ENCODE data around the gene SLX4IP.
"Not testable (repeated sequence)": the region's sequence is repeated elsewhere in the genome, so short reads cannot be mapped to it uniquely, and the experiment has no call there.

The SLX4IP gene

DNA sequence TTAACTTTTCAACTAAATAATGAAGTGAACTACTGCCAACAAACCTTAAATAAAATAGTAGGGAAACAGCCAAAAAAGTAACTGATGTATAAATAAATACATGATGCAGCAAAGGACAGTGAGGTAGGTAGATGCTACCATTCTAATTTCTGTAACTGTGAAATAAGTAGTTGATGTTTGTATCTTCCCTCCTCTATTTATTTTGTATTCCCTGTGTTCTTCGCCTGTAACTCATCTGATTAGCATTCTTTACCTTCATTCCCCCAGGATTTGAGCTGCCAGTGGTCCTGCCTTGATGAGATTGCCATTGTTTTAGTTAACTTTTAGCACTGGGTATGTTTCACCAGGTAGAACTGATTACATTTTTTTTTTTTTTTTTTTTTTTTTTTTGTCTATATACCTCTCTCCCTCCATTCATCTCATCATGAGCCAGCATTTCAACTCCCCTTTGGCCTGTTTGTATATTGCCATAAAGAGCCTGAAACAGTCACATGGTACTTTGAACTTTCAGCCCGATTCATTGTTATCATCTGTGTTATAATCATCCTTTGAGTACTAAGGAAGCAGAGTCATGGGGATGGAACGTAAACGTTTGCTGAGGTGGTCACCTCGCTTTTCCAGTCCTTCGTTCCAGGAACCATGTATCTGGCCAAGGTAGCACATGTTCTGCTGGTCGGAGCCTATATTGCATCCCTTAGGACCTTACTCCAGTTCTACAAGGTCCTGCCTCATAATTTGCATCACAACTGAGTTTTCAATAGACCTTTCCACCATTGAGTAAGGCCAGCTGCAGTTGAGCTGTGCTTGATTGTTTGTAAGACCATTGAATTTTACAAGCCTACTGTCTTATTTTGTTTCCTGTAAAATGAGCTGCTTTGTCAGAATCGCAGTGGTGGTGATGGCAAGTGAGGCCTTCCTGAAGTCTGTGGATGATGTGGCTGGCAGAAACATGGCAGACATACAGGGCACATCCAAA lies 131.1 kb downstream of the SLX4IP start:
- in situ Hi-C loops (cut with MboI; ENCODE audit: low sequenced_read_pairs), result no loop called here

DNA sequence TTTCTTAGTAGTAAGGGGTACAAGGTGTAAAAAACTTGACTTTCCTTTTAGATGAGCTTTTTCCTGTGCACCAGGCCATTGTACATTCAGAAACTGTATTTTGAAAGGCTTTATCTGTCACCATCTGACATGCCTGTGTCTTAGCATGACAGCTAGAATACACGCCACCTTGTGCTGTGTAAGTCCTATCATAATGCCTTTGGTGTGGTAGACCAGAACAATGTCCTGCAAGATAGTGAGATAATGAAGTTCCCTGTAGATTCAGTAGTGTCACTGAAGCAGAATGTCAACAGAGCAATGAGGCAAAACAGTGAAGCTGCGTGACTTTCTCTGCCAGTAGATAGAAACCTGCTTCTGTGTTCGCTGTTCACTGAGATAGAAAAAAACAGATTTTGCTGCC lies 132.9 kb downstream of the SLX4IP start:
- in situ Hi-C loops (cut with MboI; ENCODE audit: low sequenced_read_pairs), result no loop called here

DNA sequence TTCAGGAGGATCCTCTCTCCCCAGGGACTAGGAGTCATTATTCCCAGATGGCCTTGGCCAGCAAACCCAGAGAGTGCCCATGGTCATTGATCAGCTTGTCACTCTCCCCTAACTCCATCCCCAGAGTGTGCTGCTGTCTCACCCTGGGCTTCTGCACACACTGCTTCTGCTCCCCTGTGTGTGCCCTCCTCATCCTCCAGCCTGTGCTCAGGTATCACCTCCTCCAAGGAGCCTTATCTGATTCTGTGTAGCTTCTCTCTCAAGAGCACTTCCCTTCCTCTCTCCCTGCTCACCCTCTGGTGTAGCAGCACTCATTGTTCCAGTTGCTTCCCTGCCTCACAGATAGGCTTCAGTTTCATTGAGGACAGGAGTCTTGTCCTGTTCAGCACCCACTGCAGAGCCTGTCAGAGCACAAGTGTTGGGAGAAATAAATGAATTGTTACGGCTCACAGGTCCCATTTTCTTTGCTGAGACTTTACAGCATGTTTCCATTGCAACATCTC lies 136.3 kb downstream of the SLX4IP start:
- in situ Hi-C loops (cut with MboI; ENCODE audit: low sequenced_read_pairs), result no loop called here

DNA sequence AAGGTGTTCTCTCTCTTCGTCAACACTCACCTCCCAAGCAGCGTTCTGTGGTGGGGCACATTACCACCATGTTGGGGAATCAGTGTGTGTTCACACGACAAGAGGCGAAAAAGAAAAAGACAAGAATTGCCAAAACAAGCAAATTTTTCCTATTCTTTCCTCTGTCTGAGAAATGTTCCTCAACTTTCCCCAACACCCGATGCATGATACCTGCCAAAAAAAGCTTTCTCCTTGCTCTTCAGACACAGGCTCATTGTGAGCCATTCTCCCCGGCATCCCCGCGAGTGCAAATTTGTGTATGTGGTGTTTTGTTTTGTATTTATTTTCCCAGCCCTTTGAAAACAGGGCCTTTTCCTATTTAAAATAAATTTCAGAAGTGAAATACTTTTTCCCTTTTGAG lies 137.7 kb downstream of the SLX4IP start:
- in situ Hi-C loops (cut with MboI; ENCODE audit: low sequenced_read_pairs), result no loop called here

DNA sequence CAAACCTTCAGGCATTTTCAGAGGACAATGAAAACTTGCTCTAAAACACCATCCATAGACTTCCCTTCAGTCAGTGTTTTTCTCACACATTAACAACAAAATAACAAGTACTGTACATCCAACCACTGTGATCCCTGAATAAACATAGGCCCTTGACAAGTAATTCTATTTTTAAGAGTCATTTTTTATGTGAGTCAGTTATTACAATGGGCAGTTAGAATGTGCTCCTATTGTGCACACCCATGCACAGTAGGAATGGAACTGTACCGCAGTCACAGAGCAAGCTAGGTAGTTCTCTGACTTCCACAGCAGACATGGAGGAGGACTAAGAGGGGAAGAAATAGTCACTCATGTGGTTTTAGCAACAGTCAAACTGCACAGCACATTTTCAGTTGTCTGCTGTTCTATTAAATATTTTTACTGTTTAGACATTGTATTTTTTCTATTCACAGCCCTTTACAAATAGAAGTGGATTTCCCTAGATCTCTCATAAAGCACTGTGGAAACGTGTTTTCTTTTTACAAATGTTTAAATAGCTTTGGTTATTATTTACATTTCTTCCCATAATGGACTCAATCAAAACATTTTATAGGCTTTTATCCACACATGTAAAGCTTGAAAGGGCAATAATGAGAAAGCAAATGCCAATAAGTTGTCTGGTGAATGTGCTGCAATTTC lies 138.3 kb downstream of the SLX4IP start:
- in situ Hi-C loops (cut with MboI; ENCODE audit: low sequenced_read_pairs), result no loop called here

DNA sequence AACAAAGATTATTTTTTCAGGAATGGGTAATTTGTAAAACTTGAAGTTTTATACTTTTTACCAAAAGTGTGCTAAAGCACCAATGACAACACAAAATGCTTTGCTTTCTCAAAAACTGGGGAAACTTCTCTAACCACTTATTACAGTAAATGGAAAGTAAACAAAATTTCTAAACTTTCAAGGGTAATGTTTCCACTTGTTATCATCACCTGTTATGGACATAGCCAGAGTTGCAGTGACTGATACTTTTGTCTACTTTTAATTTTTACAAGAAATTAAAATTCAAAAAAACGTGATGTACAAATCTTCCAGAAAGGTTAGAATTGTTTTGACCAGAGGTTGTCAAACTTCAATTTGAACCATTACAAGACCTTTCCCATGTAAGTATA lies 138.8 kb downstream of the SLX4IP start:
- in situ Hi-C loops (cut with MboI; ENCODE audit: low sequenced_read_pairs), result no loop called here

DNA sequence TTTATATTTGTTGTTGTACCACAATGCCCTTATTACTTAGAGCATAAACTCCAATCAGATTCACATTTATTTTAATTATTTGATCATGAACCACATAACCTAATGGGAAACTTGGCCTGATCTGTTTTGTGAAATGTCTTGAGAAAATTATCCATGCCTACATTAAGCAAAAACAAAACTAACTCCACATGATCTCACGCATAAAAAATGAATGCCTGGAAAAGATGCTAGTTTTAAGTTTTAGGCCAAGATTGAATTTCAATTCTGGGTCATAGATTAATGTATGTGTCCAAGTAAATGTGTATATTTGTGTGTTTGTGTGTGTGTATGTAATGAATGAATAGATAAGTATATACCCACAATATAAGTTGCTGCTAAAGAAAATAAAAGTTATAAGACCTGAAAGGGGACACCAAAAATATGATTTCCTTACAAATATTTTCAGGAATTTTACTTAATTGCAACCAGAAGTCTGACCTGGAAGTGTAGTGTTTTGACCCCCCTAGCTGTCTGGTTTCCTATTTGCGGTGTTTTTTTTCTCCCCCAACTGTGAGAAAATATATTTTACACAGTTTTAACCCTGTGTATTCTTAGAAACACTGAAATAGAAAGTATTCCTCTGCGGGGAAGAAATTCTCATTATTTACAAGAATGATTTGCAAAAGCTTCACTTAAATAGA lies 141.4 kb downstream of the SLX4IP start:
- in situ Hi-C loops (cut with MboI; ENCODE audit: low sequenced_read_pairs), result no loop called here

DNA sequence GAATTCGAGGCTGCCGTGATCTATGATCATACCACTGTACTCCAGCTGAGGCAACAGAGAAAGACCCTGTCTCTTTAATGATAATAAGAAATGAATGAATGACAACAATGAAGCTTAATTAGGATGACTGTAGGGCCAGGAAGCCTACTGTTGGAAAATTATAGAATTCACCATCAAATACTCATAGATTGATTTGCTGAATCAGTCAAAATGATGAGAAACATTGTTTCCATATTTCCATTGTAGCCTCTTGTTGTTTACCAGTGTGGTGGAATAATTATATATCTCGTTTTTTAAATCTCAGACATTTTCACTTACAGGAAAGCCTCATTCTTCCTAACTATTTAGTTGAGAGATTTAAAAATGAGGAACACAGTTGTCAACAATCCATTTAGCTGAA lies 142.5 kb downstream of the SLX4IP start:
- in situ Hi-C loops (cut with MboI; ENCODE audit: low sequenced_read_pairs), result no loop called here

DNA sequence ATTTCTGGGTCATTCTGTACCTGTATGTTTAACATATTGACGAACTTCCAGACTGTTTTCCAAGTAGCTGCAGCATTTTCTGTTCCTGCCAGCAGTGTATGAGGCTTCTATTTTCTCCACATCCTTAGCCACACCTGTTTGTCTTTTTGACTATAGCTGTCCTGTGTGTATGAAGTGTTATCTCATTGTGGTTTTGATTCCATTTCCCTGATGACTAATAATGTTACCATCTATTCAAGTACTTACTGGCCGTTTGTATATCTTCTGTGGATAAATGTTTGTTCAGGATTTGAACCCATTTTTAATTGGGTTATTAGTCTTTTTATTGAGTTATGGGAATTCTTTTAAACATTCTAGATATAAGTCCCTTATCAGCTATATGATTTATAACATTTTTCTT lies 143.5 kb downstream of the SLX4IP start:
- in situ Hi-C loops (cut with MboI; ENCODE audit: low sequenced_read_pairs), result no loop called here

DNA sequence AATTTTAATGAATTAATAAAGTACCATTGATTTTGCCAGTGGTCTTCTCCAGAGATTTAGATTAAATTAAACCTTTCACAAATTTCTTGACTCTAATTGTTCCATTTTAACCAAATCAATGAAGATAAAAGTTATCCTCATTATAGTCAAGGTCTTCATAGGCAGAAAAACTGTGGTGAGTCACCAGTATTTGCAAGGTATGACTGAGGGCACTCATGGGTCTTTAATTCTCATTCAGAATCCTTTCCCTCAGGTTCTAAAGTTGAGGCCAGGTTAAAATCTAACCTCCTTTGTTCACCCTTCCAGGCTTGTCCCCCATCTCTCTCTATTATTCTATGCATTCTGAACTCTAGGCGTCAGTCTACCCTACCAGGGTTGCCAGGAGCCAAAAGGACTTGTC lies 144.8 kb downstream of the SLX4IP start:
- in situ Hi-C loops (cut with MboI; ENCODE audit: low sequenced_read_pairs), result no loop called here

DNA sequence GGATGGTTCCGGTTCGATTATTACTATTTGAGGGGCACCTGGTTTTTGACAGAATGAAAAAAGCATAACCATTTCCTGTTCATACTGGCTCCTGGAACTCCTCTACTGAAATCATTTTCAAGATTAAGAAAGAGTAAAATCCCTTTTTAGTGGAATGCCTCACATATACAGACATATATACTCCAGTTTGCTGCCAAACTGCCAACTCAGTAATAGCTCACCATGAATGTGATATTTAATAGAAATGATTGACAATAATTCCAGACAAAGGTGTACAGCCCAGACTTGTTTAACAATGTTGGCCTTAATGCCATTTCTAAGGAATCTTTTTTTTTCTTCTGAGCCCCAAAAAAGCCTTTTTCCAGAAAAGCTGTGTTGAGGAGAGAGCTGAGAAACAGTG lies 145.6 kb downstream of the SLX4IP start:
- in situ Hi-C loops (cut with MboI; ENCODE audit: low sequenced_read_pairs), result no loop called here

DNA sequence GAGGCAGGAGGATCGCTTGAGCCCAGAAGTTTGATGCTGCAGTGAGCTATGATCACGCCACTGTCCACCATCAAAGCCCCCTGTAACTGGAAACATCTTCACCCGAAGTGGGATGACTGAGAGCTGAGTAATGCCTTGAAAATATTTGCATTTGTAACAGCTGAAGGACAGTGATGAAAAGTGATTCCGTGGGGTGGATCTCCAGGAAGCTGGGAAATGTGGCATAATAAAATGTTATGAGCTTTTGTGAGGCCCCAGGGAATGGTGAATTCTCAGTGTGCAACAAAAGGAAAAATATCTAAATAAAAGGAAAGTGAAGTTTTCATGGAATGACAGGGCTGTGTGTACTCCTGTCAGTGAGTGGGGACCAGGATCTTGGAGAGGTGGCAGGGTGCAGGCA lies 146.7 kb downstream of the SLX4IP start:
- in situ Hi-C loops (cut with MboI; ENCODE audit: low sequenced_read_pairs), result no loop called here

DNA sequence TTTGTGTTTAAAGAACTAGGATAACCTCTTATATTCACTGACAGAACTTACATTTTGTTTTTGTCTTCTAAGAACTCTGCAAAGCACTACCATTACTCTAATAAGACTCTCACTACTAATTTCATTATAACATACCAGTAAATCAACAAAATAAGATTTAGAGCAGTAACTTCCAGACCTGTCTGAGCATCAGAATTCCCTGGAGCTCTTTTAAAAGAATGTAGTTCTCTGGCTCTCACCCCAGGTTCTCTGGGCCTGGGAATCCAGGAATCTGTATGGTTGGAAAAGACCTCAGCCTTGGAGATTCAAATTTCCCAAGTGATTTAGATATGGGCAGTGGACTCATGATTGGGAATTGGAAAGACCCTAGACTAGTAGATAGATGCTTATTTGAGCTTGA lies 149.3 kb downstream of the SLX4IP start:
- in situ Hi-C loops (cut with MboI; ENCODE audit: low sequenced_read_pairs), result no loop called here

DNA sequence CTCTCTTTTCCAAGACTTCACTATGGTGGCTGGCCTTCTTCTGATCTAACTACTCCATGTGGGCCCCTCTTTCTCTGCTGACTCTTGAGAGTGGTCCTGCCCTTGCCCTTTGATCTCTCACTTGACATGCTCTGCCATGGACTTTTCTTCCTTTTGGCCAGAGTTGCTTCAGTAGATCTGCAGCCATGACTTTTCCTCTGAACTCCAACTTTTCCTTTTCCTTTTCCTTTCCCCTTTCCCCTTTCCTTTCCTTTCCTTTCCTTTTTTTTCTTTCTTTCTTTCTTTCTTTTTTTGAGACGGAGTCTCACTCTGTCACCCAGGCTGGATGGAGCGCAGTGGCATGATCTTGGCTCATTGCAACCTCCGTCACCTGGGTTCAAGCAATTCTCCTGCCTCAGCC lies 150.2 kb downstream of the SLX4IP start:
- in situ Hi-C loops (cut with MboI; ENCODE audit: low sequenced_read_pairs), result no loop called here

DNA sequence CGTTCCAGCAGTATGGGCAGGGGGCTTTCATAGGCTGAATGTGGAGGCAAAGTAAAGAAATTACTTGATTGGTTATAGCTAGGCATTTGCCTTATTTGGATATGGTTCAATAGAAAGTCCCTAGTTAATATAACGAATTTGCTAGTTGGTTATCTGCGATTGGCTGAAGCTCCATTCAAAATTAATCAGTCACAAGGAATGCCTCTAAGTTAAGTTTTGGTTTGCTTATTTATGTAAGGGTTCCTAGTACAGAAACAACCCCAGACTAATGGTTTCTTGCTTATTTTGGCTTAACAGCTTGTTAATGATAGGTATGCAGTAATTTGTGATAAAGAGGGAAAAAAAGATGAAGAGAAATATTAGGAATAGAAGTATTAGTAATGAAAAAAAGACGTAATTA lies 151.2 kb downstream of the SLX4IP start:
- in situ Hi-C loops (cut with MboI; ENCODE audit: low sequenced_read_pairs), result no loop called here

DNA sequence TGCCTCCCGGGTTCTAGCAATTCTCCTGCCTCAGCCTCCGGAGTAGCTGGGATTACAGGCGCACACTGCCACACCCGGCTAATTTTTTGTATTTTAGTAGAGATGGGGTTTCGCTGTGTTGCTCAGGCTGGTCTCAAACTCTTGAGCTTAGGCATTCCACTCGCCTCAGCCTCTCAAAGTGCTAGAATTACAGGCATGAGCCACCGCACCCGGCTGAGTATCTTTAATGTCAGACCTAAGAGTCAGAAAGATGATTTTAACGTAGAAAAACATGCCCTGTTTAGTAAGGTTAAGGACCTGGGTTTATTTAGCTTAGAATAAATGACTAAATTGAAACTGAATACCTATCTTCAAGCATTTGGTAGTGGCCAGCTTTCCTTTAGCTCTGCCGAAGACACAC lies 155.3 kb downstream of the SLX4IP start:
- in situ Hi-C loops (cut with MboI; ENCODE audit: low sequenced_read_pairs), result not testable (repeated sequence)

DNA sequence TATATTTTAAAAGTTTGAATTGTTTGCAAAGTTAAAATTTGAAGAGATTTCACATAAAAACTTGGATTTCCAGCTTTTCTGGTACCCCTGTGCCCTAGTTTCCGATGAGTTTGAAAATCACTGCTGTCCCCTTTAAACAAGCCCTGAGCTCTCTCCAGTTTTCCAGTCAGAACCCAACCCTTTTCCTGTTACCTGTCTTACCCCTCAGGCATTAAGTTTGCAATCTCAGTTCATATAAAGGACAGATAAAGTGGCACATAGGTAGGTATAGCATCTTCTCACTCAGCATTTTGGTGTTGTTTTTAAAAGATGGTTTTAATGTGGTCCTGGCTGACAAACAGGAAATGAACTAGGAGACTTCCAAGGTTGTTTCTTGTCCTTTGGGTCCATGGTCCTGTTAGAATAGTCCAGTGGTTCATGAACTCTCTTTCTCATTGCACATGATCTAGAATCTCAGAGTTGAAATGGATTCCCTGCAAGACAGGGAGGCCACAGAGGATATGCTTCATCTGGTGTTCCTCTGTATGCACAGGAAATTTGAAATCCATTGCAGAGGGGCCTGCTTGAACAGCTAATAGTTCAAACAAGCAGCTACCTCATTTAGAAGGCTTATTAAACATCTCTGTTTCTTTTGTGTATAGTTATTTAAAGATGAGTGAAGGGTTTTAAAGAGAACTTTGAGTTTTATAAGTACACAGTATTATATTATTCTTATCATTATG lies 156.0 kb downstream of the SLX4IP start:
- in situ Hi-C loops (cut with MboI; ENCODE audit: low sequenced_read_pairs), result no loop called here

DNA sequence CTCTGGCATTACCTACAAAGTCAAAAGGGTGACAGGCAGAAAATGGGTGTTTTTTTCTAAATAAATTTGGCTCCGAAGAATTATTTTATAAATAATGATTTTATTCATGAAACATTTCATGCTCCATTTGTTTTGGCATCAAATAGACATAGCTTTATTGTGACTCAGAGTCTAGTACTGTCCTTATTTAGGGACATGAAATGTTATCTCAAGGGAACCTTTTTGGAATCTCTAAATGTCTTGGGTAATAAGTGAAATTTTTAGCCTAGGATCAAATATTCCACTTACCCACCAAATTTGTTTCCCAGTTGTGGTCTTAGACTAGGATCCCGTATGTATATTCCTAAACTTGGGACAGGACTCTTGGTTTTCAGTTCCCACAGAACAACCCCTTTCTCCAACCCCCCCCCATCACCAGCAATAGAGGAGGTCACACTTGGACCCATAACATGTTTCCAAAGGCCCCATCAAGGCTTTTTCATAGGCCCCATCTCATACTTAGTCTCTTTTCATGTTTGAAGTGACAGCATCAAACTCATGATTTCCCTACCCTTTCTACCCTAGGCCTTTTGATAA lies 156.9 kb downstream of the SLX4IP start:
- in situ Hi-C loops (cut with MboI; ENCODE audit: low sequenced_read_pairs), result no loop called here

DNA sequence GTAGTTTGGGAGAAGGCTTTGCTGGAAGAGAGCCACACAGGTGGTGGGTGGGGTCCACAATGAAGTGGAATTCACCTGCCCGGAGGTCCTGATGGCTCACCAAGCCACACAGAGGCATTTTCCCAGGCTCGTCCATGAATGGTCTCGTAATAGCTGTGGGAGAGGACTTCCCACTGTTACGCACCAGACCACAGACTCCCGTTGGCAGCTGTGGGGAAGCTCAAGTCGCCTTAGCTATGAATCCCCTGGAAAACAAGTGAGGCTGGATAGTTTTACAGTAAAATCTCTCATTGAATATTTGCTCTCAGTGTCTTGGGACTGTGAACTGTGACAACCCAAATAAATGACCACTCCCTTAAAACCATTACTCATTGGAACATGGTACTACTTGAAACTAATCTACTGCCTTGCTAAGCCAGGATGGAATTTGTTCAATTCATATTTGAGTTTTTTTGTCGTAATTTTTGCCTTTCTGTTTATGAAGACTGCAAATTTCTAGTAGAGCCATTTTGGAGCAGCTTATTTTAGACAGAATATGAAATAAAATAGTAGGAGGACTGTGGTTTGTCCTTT lies 159.3 kb downstream of the SLX4IP start:
- in situ Hi-C loops (cut with MboI; ENCODE audit: low sequenced_read_pairs), result no loop called here

DNA sequence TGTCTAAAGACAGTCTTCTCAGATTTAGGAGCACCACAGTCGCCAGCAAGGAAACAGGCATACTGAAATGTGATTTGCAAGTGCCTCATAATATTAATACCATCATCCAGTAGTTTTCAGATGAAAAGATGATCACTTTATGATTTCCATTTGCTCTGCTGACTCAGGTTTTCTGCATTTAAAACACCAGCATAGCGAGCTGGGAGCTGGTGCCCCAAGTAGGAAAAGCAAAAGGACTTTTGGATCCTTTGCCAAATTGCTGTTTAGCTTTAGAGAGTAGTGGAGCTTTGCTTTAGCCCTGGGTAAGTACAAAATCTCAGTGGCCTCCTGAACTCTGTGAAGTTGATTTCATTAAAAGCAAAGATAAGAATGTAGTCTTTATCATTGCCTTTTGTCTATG lies 160.2 kb downstream of the SLX4IP start:
- in situ Hi-C loops (cut with MboI; ENCODE audit: low sequenced_read_pairs), result no loop called here

Measured in hTERT RPE-1 (cell line).